Measurements from ENCODE around the gene TNKS1BP1.

DNA sequence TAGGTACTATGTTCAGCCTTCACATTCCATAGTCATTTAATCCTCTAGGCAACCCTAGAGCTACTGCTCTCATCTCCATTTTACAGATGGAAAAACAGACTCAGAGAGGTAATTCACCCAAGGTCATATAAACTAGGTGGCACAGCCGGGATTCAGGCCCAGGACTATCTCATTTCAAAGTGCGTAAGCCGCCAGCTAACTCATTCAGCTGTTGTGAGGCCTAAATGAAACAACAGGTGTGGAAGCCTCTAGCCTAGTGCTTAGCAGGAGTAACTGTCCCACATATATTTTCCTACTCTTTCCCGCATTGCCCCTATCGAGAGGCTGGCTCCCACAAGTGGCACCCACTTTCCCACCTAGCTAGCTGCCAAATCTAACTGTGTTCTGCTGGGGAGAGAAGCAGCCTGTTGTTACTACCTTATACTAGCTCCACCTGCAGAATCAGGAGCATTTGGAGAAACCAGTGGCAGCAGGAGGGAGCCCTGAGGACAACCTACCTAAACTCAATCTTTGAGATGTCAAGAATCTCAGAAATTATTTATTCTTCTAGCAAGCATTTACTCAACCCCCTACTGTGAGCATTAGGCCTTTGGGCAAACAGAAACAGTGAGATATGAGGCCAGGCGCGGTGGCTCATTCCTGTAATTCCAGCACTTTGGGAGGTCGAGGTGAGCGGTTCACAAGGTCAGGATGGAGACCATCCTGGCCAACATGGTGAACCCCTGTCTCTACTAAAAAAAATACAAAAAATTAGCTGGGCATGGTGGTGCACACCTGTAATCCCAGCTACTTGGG is 35.3 kb upstream of the TNKS1BP1 start:
- TF ChIP-seq CTCF (IDR thresholded peaks at IDR 0.05; ENCODE audit: low read length), result no peak
- TF ChIP-seq EZH2 (IDR thresholded peaks at IDR 0.05; ENCODE audit: borderline replicate concordance, low read length), result no peak

All from OCI-LY1 (cell line).